ENCODE measurements around the gene TRAIP.
"Not testable (repeated sequence)": the region's sequence is repeated elsewhere in the genome, so short reads cannot be mapped to it uniquely, and the experiment has no call there.

Gene TRAIP

DNA sequence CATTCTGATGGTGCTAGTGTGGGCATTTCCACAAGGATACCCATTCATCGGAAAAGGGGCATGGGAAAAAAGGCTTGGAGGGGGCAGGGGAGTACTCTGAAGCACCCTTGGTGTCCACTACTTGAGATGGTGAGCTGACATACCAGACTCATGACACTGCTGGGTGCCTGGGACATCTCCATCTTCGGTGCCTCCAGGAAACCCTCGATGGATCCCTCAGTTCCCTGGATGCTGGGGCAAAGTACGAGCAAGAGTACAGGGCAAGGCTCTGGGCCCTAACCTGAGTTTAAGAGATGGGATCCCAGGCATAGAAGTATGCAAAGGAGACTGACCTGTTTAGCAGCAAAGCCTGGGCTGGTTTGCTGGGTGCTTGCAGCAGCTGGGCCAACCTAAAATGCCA lies 64.8 kb downstream of the TRAIP start:
- no peak for DNase-seq (ENCODE audit: low read depth)

DNA sequence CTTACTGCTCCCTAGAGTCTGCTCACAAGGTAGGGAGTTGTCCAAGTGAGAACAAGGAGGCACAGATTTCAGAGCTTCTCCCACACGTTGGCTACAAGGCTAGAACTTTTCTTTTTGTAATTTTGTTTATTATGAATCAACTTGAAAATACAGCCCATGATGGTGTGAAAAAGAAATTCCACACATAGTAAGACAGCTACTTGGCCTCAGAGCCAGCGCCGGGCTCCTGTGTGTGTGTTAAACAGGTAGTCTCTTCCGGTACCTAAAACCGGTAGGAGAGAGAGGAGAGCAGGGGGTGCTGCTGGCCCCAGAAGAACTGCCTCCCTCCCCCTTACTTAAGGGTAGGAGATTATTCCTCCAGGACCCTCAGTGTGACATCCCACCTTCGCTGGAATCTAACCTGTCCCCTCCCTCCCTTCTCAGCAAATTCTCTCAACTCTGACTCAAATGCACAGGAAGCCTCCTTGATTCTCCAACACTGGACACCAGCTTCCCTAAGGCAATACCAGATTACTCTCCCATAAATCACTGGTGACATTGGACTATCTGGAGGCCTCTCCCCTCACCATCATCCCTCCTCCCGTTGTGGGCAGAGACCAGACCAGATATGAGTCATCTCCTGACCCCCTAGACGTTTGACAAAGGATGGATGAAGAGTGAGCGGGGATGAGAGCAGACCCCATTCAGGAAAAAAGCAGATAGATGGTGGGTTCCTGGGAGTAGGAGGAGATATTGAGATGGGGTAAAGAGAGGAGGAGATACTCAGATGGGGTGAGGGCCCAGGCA lies 65.5 kb downstream of the TRAIP start:
- DNase-seq (ENCODE audit: low read depth): no peak

DNA sequence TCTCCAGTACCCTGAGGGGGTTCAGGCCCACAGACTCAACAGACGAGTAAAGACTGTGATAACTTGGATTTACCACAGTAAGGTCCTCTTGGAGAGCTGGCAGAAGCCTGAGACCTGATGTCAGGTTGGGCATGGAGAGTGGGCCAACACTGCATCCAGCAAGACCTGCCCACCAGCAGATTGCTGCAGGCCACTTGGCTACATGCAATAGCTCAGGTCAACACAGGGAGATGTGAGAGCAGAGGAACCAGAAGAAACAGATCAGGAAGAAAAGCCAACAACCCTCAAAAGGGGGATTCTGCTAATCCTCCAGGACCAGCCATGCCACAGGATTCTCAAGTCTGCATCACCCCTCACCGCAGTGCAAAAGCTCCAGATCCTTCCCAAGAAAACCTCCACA lies 68.3 kb downstream of the TRAIP start:
- no peak for DNase-seq (ENCODE audit: low read depth)

DNA sequence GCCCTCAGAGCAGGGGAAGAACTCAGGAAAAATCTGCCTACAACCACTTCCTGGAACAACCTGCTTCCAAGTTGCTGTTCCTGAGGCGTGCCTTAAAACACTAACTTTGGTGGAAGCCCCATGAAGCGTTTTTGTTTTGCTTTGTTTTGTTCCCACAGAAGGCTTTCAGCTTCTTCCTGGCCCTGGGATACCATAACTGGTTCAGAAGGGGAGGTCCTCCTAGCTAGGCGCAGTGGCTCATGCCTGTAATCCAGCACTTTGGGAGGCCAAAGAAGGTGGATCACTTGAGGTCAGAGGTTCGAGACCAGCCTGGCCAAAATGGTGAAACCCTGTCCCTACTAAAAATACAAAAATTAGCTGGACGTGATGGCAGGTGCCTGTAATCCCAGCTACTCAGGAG lies 68.8 kb downstream of the TRAIP start:
- no peak for DNase-seq (ENCODE audit: low read depth)

DNA sequence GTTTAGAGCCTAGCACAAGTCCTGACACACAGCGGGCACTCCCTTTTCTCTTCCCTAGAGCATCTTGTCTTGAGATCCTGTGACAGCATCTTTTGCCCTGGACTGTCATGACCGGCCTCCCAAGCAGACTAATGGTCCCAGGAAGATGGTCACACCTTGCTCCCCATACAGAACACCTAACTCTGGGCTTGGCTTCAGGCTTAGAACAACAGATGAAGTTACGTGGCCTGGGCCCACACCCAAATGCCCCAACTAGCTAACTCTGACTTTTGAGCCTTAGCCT lies 69.2 kb downstream of the TRAIP start:
- DNase-seq (ENCODE audit: low read depth): no peak

DNA sequence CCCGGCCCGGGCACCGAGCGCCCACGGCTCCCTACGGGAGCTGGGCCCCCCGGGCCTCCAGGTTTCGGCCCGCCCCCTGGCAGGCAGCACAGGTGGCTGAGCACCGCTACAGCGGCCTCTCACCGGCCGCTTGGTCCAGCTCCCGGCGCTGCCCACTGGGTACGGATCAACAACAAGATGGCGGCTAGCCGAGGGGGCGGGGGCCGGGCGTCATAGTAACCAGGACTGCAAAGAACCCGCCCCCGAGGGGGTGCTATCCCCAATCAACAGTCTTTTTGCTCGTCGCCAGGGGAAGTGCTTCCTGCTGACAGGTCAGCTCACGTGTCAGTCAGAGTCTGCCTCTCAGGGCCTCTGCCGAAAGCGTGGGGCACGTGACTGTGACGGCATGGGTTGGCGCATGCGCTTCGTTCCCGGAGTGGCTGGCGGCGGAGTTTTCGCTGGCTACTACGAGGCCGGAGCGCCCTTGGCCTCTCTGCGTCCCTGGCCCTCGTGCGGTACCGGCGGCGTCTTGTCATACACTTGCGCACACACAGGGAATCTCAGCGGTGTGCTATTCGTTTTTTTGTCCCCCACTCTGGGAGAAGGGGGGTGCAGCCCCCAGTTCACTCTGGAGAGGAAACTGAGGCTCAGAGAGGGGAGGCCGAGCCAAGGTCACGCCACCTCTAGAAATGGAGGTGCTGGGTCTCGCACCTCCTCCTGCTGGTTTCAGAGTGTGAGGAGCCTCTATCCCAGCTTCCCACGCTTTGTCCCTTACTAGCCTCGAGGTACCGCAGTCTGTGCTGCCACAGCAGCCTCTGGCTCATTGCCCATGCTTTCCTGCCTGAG lies 69.8 kb downstream of the TRAIP start, which contains the start of gene IP6K1:
TSS of gene IP6K1 (minus strand) at position 186 of the 825 bp plus-strand sequence. CDS start 38,502 bp downstream, outside the sequence.
- peak; percentile 100 for DNase-seq (ENCODE audit: low read depth)

DNA sequence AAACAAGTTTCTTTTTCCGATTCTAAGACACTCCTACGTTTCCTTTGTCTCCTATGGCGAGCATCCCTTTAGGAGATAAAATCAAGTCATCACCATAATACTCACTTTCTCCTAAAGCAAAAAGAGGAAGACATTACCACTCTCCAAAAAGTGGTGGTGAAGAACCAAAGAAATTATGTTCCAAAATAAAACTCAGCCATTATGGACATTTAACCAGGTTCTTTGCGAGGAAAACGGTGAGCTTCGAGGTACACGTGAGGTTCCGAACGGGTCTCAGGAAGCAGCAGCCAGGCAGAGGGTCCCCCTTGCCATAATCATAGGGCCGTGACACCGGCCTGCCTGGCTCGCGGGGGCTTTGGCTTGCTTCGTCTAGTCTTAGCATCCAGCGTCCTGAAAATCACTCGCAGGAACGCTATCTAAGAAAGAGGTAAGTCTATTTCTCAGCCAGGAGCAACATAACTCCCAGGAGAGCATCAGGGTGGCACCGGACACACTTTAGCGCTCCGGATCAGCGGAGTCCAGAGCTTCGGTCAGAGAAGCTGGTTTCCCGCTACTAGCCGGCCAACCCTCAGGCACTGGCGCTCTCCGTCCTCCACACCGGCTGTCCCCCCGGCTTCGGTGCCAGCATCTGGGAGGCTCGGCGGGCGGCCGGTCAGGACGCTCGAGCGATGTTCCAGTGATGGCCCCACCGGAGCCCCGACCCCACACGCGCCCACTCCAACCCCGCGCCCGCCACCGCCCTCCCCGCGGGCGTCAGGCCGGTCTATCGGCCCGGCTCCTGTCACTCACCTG lies 70.6 kb downstream of the TRAIP start:
- DNase-seq (ENCODE audit: low read depth): no peak

DNA sequence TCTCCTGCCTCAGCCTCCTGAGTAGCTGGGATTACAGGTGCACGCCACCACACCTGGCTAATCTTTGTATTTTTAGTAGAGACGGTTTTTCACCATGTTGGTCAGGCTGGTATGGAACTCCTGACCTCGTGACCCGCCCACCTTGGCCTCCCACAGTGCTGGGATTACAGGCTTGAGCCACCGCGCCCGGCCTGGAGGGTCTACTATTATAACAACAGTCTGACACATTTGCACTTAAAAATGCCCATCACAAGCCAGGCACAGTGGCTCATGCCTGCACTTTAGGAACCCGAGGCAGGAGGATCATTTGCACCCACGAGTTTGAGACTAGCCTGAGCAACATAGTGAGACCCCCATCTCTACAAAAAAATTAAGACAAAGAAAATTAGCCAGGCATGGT lies 74.1 kb downstream of the TRAIP start:
- not testable (repeated sequence) for DNase-seq (ENCODE audit: low read depth)

DNA sequence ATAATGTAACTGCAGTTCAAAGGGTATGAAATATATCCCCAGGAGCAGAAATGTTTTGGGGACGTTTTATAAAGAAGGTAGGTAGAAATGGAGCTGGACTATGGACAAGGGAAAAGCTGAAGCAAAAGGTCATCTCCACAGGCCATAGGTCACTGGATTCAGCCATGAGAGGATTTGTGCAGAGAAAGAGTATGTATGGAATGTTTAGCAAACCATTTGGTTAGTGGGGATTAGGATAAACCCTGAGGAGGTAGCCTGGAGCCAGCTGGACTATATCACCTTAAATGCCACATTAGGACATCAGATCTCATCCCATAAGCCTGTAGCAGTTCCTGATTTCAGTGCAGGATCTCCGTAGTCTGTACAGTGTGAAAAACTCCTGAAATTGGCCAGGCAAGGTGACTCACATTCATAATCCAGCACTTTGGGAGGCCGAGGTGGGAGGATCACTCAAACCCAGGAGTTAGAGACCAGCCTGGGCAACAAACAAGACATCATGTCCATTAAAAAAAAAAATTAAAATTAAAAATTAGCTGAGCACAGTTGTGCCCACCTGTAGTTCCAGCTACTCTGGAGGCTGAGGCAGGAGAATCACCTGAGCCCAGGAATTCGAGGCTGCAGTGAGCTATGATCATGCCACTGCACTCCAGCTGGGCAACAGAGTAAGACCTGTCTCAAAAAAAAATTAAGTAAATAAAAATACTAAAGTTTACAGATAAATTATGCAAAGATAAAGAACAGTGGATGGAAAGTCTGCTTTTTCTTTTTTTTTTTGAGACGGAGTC lies 74.8 kb downstream of the TRAIP start:
- no peak for DNase-seq (ENCODE audit: low read depth)

DNA sequence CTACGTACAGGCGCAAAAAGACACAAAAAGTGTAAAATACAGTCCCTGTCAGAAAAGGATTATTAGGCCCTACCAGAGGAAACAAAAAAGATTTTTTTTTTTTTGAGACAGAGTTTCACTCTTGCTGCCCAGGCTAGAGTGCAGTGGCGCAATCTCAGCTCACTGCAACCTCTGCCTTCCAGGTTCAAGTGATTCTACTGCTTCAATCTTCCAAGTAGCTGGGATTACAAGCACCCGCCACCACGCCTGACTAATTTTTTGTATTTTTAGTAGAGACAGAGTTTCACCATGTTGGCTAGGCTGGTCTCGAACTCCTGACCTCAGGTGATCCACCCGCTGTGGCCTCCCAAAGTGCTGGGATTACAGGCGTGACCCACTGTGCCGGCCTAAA lies 75.4 kb downstream of the TRAIP start:
- not testable (repeated sequence) for DNase-seq (ENCODE audit: low read depth)

DNA sequence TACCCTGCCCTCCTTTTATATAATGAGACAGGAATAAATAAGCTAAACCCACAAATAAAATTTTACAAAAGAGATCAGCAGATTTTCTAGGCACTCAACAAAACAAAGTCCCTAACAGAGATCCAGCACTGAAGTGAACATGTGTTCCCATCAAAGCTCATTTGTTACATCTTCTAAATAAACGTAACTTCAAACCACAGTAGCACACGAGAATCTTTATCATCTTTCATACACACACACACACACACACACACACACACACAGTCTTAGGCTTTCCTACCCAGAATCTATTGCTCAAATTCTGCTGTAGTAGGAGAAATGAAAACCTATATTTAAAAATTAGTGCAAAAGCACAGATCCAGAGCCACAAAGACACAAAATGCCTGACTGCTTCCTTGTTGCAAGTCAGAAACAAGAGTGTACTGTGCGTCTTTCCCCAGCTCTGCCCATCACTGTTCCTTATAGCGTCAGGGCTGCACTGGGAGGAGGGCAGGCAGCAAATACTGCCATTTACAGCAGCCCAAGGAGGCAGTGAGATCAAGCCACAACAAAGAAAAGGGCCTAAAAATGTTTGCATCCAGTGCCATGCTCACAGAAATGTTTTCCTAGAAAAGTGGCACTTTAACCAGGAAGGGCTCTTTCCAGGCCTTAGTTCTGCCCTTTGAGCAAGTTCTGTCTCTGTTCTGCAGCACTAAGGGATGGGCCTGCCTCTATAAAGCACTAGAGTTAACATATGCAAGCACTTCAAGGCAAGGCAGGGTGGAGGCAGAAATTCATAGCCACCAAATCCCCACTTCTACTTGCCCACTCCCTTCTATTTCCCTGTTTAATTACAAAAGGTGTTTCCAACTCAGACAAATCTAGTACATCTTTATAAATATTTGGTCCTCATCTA lies 76.0 kb downstream of the TRAIP start:
- DNase-seq (ENCODE audit: low read depth): no peak

DNA sequence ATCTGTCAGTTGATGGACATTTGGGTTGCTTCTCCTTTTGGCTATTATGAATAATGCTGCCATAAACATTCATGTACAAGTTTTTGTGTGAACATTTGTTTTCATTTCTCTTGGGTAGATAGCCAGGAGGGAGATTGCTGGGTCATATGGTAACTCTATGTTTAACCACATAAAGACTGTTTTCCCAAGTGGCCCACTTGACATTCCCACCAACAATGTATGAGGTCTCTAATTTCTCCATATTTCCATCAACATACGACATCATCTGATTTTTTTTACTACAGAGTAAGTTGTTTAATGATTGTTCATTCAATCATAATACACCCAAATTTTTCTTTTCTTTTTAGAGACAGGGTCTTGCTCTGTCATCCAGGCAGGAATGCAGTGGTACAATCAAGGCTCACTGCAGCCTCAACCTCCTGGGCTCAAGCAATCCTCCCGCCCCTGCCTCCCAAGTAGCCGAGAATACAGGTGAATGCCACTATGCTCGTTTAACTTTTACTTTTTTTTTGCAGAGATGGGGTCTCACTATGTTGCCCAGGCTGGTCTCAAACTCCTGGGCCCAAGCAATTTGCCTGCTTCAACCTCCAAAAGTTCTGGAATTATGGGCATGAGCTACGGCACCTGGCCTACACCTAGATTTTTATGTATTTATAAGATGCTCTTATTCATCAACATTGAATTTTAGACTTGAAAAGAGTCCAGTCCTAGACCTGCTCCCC lies 76.8 kb downstream of the TRAIP start:
- no peak for DNase-seq (ENCODE audit: low read depth)
